ENCODE data around the gene SMARCD3. TPM values are rescaled to one million over a fixed set of nuclear protein-coding genes. Genes with fewer than 3 reads are reported as not detected.

Gene SMARCD3
- total and polyA plus RNA-seq, 2 of the 8 experiments (the other 6 are each of a cell fraction or from before 2014, with no cell fraction given), result 3.0 to 5.6 TPM

GRCh38 chr7:151243045-151243349 is 5.5 kb downstream of the SMARCD3 start (continued):
- TF ChIP-seq POLR2AphosphoS5 (IDR thresholded peaks at IDR 0.05; ENCODE audit: low read depth, low read length) (no peak), TAF7 (optimal IDR thresholded peaks at IDR 0.05; ENCODE audit: borderline replicate concordance, low read depth, low read length) (no peak), CBX8 (IDR thresholded peaks at IDR 0.05; ENCODE audit: borderline replicate concordance, low read depth, low read length) (no peak)

Data from H1 (cell line).